ENCODE measurements around the gene SGPP2.
A peak's percentile ranks its signal among the peaks of the same experiment; 100 is the strongest.

The SGPP2 gene

DNA sequence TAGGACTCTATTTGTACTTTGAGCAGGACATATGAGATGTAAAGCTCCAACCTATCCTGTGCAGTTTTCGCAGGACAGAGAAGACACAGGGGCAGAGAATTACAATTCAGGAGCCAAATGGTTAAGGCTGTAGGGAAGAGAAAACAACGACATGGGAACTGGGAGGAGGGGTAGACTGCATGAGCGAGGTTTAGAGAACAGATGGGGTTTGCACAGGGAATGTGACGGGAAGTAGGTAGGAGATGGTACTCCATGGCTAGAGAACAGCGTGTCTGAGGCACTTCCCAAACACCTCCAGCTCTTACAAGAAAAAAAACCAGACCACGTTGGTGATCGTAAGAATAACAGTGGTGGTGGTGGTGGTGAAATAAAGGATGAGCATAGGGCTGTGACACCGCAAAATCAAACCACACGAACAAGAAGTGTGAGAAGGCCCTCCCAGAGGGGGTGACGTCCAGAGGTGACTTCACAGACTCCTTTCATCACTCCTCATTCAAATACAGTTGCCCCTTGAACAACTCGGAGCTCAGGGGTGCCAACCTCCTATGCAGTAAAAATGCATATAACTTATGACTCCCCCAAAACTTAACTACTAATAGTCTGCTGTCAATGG is 138.9 kb downstream of the SGPP2 start:
- no peak overlapping the region for H3K27ac ChIP-seq
- TF ChIP-seq CTCF (IDR thresholded peaks at IDR 0.05) = no peak
- TF ChIP-seq ZFX (IDR thresholded peaks at IDR 0.05; ENCODE audit: borderline replicate concordance) = no peak

- TF ChIP-seq ZFX (IDR thresholded peaks at IDR 0.05; ENCODE audit: borderline replicate concordance) = no peak
- no peak for TF ChIP-seq CTCF (IDR thresholded peaks at IDR 0.05)
- no peak overlapping the region for H3K27ac ChIP-seq
These were observed 139.6 kb downstream of the SGPP2 start for GRCh38 chr2:222563936-222564335.

- no peak for TF ChIP-seq CTCF (IDR thresholded peaks at IDR 0.05)
- no peak for TF ChIP-seq ZFX (IDR thresholded peaks at IDR 0.05; ENCODE audit: borderline replicate concordance)
- no peak overlapping the region for H3K27ac ChIP-seq
These were observed 141.9 kb downstream of the SGPP2 start for GRCh38 chr2:222566229-222566628.

DNA sequence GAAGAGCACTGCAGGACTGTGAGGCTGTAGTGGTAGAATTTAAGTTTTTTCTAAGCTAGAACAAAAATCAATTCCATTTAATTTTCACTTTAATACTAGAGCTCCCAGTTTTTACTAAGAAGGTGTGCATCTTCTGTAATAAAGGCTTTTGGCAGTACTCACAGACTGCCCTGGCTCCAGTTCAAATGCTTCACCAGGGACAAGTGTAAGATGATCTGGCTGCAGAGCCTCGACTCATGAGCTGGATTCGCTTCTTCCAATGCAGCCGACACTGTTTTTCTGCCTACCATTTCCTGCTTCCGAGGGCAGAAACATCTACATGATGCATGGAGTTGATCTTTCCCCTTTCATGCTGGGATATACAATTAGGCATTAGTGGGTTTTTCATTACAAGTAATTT is 144.5 kb downstream of the SGPP2 start:
- H3K27ac ChIP-seq = no peak overlapping the region

GRCh38 chr2:222569826-222570225 is 145.5 kb downstream of the SGPP2 start:
- no peak overlapping the region for H3K27ac ChIP-seq
- TF ChIP-seq CTCF (IDR thresholded peaks at IDR 0.05) (no peak), ZFX (IDR thresholded peaks at IDR 0.05; ENCODE audit: borderline replicate concordance) (no peak)

More for the DNA sequence above, 144.5 kb downstream of the SGPP2 start:
- TF ChIP-seq ZFX (IDR thresholded peaks at IDR 0.05; ENCODE audit: borderline replicate concordance) (no peak), CTCF (IDR thresholded peaks at IDR 0.05) (no peak)

- H3K27ac ChIP-seq = peak overlapping the region; percentile 49
- no peak for TF ChIP-seq CTCF (IDR thresholded peaks at IDR 0.05)
- no peak for TF ChIP-seq ZFX (IDR thresholded peaks at IDR 0.05; ENCODE audit: borderline replicate concordance)
These were observed 147.9 kb downstream of the SGPP2 start for GRCh38 chr2:222572264-222572721.

DNA sequence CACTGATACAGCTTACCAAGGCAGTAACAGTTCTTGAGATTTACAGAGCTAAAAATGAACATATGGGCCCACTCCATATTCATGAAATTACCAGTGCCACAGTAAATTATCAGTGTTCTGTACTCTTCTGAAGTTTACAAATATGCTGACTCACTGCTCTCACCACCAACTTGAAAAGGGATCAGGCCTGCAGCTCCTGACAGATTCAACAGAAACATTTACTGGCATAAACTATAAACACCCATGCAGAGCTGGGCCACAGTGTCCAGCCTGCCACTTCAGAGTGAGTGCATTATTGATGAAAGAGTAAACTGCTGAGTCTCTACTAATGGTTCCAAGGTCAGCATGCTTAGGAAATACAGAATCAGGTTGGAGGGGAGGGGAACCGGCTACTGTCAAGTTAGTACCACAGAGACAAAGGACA is 148.4 kb downstream of the SGPP2 start:
- TF ChIP-seq ZFX (IDR thresholded peaks at IDR 0.05; ENCODE audit: borderline replicate concordance) (no peak), CTCF (IDR thresholded peaks at IDR 0.05) (no peak)
- peak overlapping the region; percentile 49 for H3K27ac ChIP-seq

Data from 22Rv1 (cell line).